Measurements from ENCODE around the gene EFNA2. TPM values are rescaled to one million over a fixed set of nuclear protein-coding genes. Genes with fewer than 3 reads are reported as not detected.
A peak's percentile ranks its signal among the peaks of the same experiment; 100 is the strongest.

The EFNA2 gene
- total RNA-seq, 2 experiments from 2014 or later, result not detected

DNA sequence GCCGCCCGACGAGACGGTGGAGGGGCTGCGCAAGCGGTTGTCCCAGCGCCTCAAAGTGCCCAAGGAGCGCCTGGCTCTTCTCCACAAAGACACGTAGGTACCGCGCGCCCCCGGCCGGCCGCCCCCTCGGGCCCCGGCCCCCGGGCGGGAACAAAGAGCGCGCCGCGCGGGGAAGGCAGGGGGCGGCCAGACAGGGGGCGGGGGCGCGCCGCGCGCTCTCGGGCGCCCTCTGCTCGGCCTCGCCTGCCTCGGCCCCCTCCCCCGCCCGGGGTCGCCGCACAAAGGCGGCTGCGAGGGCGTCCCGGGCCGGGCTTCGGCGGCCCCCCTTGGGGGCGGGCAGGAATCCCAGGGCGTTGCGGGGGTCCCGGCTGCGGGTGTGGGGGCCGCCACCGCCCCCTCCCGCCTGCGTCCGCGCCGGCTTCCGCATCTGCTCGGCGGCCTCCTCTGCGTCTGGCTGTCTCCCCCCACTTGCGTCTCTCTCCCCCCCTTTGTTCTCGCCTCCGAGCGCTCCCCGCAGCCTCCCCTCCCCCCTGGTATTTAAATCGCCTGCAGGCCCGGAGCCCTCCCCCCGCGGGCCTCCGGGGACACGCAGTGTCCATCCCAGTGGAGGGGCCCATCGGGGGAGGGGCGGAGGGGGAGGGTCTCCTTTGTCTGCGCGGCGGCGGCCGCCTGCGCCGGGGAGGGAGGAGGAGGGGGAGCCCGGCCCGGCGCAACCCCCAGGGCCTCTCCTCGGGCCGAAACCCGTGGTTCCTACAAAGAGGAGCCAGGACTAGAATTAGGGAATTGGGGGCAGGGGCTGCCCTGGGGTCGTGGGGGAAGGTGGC lies 35.0 kb upstream of the EFNA2 start:
- ChIA-PET POLR2A (interaction anchor here (0.6 to 3.3 kb wide), 5 partner anchors 9 to 229 kb away, joined by 3 to 162 read pairs (median 3); partner anchors contain the start of genes ATP5F1D, CIRBP and RNU6-2), CTCF (no interaction called here)
- H3K27me3 Mint-ChIP-seq, result no peaks in the 10 kb centered on the region
- H3K9me3 Mint-ChIP-seq, result no peaks in the 10 kb centered on the region
- peaks cover 22% of the 10 kb centered on the region for H3K4me1 Mint-ChIP-seq
- DNase-seq, result peak; percentile 56
- H3K27ac Mint-ChIP-seq, result peak overlapping the region; percentile 93
- peaks cover 32% of the 10 kb centered on the region for H3K36me3 Mint-ChIP-seq (ENCODE audit: low read depth)
- H3K4me3 Mint-ChIP-seq, result peak overlapping the region; percentile 96

DNA sequence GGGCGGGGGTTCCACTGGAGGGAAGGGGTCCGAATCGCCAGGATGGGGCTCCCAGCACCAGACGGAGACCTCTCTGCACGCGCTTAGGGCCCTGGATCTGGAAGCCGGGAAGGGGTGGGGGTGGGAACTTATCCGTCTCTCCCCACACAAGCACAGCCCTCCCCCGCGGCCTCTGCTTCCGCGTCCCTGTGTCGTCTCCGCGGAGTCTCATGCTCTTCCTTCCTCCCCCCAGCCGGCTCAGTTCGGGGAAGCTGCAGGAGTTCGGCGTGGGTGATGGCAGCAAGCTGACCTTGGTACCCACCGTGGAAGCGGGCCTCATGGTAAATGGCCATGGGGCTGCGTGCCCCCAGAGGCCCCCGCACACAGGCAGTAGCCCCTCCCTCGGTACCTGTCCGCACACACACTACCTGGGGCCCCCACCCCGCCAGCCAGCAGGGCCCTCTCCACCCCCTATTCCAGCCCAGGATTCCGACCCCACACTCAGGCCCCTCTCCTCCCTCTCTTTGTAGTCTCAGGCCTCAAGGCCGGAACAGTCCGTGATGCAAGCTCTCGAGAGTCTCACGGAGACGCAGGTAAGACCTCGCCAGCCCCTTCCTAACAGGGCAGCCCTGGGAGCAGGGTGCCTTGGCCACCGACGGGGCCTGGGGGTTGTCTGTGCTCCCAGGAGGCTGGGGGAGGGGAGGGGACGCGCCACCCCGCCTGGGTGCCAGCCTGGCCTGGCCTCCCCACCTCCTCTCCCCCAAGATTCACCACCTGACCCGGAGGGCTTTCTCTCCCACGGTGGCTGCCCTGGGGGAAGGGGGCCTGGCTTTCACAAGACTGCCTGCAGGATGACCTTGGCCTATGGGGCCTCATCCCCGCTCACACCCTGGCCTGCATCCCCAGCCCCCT lies 34.1 kb upstream of the EFNA2 start:
- Mint-ChIP-seq H3K27me3 (no peaks in the 10 kb centered on the region), H3K9me3 (no peaks in the 10 kb centered on the region), H3K27ac (peak overlapping the region; percentile 93), H3K4me1 (peaks cover 21% of the 10 kb centered on the region), H3K36me3 (ENCODE audit: low read depth) (peaks cover 38% of the 10 kb centered on the region), H3K4me3 (peak overlapping the region; percentile 96)
- ChIA-PET POLR2A (interaction anchor here (3.3 kb wide), 1 partner anchor 13 kb away, joined by 162 read pairs; the partner anchor contains the start of gene CIRBP), CTCF (interaction anchor here (4.9 kb wide), 1 partner anchor 15 kb away, joined by 44 read pairs; no protein-coding TSS in a partner anchor)
- peak; percentile 76 for DNase-seq

DNA sequence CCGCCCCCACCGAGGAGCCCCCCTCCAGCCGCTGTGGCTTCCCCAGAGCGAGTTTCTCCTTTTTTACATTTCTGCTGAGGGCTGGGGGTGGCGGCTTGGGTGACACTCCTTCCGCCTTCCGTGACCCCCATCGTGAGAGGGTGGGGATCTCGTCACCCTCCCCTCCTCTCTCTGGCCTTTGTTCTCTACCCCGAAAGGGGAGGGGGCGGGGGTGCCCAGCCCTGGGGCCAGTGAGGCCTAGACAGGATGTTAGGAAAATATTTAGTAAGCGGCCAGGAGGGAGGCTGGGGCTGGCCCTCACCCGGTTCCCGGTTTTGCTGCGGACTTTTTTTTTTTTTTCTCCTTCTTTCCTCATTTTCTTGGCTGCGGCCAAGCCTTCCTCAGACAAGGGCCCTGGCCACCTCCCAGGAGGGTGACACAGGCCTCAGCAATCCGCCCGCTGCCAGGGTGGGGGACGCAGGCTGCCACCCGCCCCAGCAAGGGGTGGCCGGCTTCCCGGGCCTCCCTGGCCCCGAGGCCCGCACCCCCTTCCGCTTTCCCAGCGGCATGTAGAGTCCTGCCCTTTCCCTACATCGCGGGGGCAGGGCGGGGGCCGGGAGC lies 33.4 kb upstream of the EFNA2 start:
- peak overlapping the region; percentile 96 for H3K4me3 Mint-ChIP-seq
- H3K4me1 Mint-ChIP-seq, result peaks cover 21% of the 10 kb centered on the region
- DNase-seq, result peak; percentile 70
- ChIA-PET CTCF (interaction anchor here (0.8 to 4.9 kb wide), 4 partner anchors 8 to 17 kb away, joined by 4 to 44 read pairs (median 18); partner anchors contain the start of genes ATP5F1D and CIRBP), POLR2A (interaction anchor here (0.6 to 3.3 kb wide), 7 partner anchors 8 to 178 kb away, joined by 3 to 162 read pairs (median 6); partner anchors contain the start of genes ATP5F1D, CIRBP and FAM174C)
- H3K9me3 Mint-ChIP-seq, result no peaks in the 10 kb centered on the region
- peaks cover 42% of the 10 kb centered on the region for H3K36me3 Mint-ChIP-seq (ENCODE audit: low read depth)
- H3K27me3 Mint-ChIP-seq, result no peaks in the 10 kb centered on the region
- peak overlapping the region; percentile 93 for H3K27ac Mint-ChIP-seq

DNA sequence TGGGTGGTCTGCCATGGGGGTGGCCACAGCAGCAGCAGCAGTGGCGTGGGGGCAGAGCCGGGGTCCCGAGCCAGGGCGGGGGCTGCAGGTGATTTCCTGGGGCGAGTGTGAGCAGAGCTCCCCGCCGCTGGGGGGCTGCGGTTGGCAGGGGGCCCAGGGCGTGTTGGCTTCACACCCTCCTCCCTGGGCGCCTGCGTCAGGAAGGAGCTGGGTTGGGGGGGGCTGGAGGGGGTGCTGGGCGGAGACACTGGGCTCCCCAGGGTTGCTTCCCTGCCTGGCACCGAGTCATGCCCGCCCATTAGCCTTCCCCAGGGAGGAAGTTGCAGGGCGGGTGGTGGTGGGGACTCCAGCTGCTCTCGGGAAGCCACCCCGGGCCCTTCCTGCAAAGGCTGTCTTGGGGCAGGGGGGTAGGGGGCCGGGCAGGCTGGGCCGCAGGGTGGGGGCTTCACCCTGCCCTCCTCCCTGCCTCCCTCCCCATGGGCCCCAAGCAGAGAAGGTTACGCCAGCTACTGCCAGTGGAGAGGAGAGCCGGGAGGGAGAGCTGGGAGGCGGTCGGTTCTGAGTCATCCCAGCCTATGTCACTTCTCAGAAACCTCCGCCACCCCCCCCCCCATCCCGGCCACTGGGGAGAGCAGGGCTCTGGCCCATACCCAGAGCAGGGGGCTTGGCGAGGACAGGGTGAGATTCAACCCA lies 32.7 kb upstream of the EFNA2 start:
- H3K4me3 Mint-ChIP-seq, result peak overlapping the region; percentile 96
- CTCF ChIA-PET, result interaction anchor here (0.8 to 4.9 kb wide), 4 partner anchors 9 to 16 kb away, joined by 4 to 44 read pairs (median 18); partner anchors contain the start of genes ATP5F1D and CIRBP
- H3K27ac Mint-ChIP-seq, result peak overlapping the region; percentile 85
- H3K4me1 Mint-ChIP-seq, result peaks cover 28% of the 10 kb centered on the region
- H3K36me3 Mint-ChIP-seq (ENCODE audit: low read depth), result peaks cover 48% of the 10 kb centered on the region
- POLR2A ChIA-PET, result interaction anchor here (0.6 to 3.3 kb wide), 10 partner anchors 9 to 213 kb away, joined by 3 to 162 read pairs (median 5); partner anchors contain the start of genes ABCA7, ARHGAP45, ATP5F1D and CIRBP
- peak; percentile 86 for DNase-seq
- no peaks in the 10 kb centered on the region for H3K9me3 Mint-ChIP-seq
- H3K27me3 Mint-ChIP-seq, result no peaks in the 10 kb centered on the region

DNA sequence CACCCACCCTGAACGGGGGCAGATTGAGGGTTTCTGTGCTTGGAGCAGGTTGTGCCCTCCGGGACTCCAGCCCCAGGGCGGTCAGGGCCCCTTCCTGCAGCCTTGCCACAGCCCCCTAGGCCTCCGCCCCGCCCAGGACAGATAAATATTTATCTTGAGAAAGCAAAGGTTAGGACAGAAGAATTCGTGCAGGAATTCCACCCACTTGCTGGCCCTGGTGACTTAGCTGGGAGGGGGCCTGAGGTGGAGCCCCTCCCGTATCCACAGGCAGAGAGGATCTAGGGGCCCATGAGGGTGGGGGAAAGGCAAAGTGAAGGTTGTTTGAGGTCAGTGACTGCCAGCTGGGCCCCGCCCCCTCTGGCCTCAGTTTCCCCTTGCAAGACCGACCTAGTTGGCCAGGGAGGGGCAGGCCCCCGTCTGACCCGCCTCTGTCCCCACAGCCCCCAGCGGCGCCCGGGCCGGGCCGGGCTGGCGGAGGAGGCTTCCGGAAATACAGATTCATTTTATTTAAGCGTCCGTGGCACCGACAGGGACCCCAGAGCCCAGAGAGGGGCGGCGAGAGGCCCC lies 32.1 kb upstream of the EFNA2 start:
- no peaks in the 10 kb centered on the region for H3K9me3 Mint-ChIP-seq
- ChIA-PET POLR2A (interaction anchor here (1.0 to 3.3 kb wide), 9 partner anchors 9 to 214 kb away, joined by 3 to 162 read pairs (median 5); partner anchors contain the start of genes ABCA7, ARHGAP45, ATP5F1D and CIRBP), CTCF (interaction anchor here (0.8 to 4.9 kb wide), 4 partner anchors 9 to 16 kb away, joined by 4 to 44 read pairs (median 18); partner anchors contain the start of genes ATP5F1D and CIRBP)
- DNase-seq, result no peak
- H3K4me1 Mint-ChIP-seq, result peaks cover 33% of the 10 kb centered on the region
- H3K4me3 Mint-ChIP-seq, result peak overlapping the region; percentile 96
- no peaks in the 10 kb centered on the region for H3K27me3 Mint-ChIP-seq
- H3K36me3 Mint-ChIP-seq (ENCODE audit: low read depth), result peaks cover 54% of the 10 kb centered on the region
- peak overlapping the region; percentile 85 for H3K27ac Mint-ChIP-seq

DNA sequence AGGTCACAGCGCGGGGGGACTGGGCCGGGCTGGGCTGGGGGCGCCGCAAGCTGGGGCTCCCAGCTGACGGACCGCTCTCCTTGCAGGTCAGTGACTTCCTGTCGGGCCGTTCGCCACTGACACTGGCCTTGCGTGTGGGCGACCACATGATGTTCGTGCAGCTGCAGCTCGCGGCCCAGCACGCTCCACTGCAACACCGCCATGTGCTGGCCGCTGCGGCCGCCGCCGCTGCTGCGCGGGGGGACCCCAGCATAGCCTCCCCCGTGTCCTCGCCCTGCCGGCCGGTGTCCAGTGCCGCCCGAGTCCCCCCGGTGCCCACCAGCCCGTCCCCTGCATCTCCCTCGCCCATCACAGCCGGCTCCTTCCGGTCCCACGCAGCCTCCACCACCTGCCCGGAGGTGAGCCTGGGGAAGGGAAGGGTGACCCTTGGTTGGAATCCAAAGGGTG lies 31.6 kb upstream of the EFNA2 start:
- H3K27me3 Mint-ChIP-seq, result no peaks in the 10 kb centered on the region
- POLR2A ChIA-PET, result interaction anchor here (1.1 to 3.3 kb wide), 6 partner anchors 10 to 214 kb away, joined by 4 to 162 read pairs (median 8); partner anchors contain the start of genes ABCA7, CIRBP and FAM174C
- H3K9me3 Mint-ChIP-seq, result no peaks in the 10 kb centered on the region
- H3K36me3 Mint-ChIP-seq (ENCODE audit: low read depth), result peaks cover 59% of the 10 kb centered on the region
- H3K4me1 Mint-ChIP-seq, result peaks cover 37% of the 10 kb centered on the region
- H3K27ac Mint-ChIP-seq, result peak overlapping the region; percentile 56
- peak overlapping the region; percentile 41 for H3K4me3 Mint-ChIP-seq
- no peak for DNase-seq
- CTCF ChIA-PET, result interaction anchor here (1.9 to 4.9 kb wide), 2 partner anchors 10 to 13 kb away, joined by 29 to 44 read pairs; no protein-coding TSS in a partner anchor

DNA sequence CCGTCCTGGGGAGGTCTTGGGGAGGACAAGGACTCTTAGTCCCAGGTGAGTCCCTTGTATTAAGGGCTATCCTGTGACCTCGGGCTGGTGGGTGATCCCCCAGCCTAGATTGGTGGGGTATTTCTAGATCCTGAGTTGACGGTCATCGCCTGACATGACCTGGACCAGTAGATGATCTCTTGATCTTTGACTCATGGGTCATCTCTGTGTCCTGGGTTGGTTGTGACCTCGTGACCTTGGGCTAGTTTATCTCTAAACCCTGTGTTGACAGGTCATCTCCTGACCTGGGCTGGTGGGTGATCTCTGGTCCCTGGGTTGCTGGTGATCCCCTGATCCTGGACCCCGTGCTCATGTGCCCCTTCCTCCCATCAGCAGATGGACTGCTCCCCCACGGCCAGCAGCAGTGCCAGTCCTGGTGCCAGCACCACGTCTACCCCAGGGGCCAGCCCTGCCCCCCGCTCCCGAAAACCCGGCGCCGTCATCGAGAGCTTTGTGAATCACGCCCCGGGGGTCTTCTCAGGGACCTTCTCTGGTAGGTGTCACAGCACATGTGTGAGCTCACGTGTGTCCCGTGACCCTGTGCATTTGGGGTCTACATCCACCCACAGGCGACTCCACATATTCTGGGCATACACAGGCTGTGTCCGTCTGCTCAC lies 31.0 kb upstream of the EFNA2 start:
- Mint-ChIP-seq H3K27ac (peak overlapping the region; percentile 56), H3K4me1 (peaks cover 43% of the 10 kb centered on the region), H3K36me3 (ENCODE audit: low read depth) (peaks cover 62% of the 10 kb centered on the region), H3K4me3 (peak overlapping the region; percentile 41), H3K27me3 (no peaks in the 10 kb centered on the region), H3K9me3 (no peaks in the 10 kb centered on the region)
- DNase-seq, result no peak
- POLR2A ChIA-PET, result interaction anchor here (7.3 kb wide), 1 partner anchor 13 kb away, joined by 119 read pairs; the partner anchor contains the start of gene CIRBP
- CTCF ChIA-PET, result interaction anchor here (1.7 to 4.9 kb wide), 2 partner anchors 10 to 12 kb away, joined by 8 to 44 read pairs; no protein-coding TSS in a partner anchor

DNA sequence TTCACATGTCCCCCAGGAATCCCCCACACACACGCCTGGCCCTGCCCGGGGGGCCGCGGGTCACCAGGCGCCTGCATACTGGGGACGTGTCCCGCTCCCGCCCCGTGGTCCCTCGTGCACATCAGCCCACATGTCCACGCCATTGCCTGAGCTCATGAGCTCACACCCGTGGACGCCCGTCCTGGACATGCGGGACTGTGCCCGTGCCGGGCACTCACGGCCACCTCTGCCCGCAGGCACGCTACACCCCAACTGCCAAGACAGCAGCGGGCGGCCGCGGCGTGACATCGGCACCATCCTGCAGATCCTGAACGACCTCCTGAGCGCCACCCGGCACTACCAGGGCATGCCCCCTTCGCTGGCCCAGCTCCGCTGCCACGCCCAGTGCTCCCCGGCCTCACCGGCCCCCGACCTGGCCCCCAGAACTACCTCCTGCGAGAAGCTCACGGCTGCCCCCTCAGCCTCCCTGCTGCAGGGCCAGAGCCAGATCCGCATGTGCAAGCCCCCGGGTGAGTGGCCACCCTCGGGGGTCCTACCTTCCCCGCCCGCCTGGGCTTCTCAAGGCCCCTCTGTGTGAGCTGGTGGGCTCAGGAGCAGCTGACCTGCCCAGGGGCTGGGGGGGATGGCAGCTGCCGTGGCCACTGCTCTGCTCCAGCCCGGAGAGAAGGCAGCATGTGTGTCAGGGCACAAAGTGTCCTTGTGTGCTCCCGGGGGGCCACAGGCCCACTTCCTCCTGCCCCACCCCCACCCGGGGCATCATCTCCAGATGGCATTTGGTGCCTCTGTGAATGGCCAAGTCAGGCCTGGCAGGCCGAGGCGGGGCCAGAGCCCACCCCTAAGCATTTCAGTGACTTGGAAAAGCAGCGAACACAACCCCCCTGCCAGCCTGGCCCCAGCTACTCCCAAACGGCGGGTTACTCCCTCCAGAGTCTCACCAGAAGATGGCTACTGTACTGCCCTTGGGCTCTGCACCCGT lies 30.2 kb upstream of the EFNA2 start:
- H3K27ac Mint-ChIP-seq, result peak overlapping the region; percentile 56
- no peaks in the 10 kb centered on the region for H3K9me3 Mint-ChIP-seq
- ChIA-PET POLR2A (interaction anchor here (7.3 kb wide), 1 partner anchor 12 kb away, joined by 119 read pairs; the partner anchor contains the start of gene CIRBP), CTCF (interaction anchor here (1.7 to 4.9 kb wide), 2 partner anchors 11 kb away, joined by 8 to 44 read pairs; no protein-coding TSS in a partner anchor)
- peaks cover 47% of the 10 kb centered on the region for H3K4me1 Mint-ChIP-seq
- no peak for DNase-seq
- H3K36me3 Mint-ChIP-seq (ENCODE audit: low read depth), result peaks cover 62% of the 10 kb centered on the region
- H3K4me3 Mint-ChIP-seq, result peak overlapping the region; percentile 41
- H3K27me3 Mint-ChIP-seq, result no peaks in the 10 kb centered on the region

DNA sequence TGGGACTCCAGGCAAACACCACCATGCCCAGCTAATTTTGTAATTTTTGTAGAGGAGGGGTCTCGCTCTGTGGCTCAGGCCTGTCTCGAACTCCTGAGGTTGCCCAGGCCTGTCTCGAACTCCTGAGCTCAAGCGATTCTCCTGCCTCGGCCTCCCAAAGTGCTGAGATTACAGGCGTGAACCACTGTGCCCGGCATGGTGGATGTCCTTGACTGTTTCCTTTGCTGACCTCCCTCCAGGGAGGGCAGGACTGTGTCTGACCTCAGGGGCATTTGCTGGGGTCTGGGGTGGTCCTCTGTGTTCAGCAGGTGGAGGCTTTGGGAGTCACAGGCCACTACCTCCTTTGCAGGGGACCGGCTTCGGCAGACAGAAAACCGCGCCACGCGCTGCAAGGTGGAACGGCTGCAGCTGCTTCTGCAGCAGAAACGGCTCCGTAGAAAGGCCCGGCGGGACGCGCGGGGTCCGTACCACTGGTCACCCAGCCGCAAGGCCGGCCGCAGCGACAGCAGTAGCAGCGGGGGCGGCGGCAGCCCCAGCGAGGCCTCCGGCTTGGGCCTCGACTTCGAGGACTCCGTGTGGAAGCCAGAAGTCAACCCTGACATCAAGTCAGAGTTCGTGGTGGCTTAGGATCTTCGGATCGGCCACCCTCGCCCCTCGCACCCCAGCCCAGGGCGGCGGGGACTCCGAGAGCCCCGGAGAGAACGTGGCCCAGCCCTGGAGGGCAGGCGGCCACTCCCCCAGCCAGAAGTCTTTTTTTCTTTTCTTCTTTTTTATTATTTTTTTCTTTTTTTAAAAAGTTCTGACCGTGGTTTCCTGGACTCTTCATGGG lies 28.8 kb upstream of the EFNA2 start:
- ChIA-PET CTCF (interaction anchor here (1.7 kb wide), 1 partner anchor 13 kb away, joined by 8 read pairs; no protein-coding TSS in a partner anchor), POLR2A (interaction anchor here (1.8 to 7.3 kb wide), 2 partner anchors 11 to 13 kb away, joined by 5 to 119 read pairs; partner anchors contain the start of gene CIRBP)
- peak overlapping the region; percentile 75 for H3K27ac Mint-ChIP-seq
- H3K9me3 Mint-ChIP-seq, result no peaks in the 10 kb centered on the region
- no peaks in the 10 kb centered on the region for H3K27me3 Mint-ChIP-seq
- H3K4me1 Mint-ChIP-seq, result peaks cover 54% of the 10 kb centered on the region
- DNase-seq, result no peak
- H3K4me3 Mint-ChIP-seq, result no peak overlapping the region
- H3K36me3 Mint-ChIP-seq (ENCODE audit: low read depth), result peaks cover 61% of the 10 kb centered on the region
